ENCODE measurements around the gene CASK. TPM values are rescaled to one million over a fixed set of nuclear protein-coding genes. Genes with fewer than 3 reads are reported as not detected.

CASK gene
- total and polyA plus RNA-seq, 9 of the 15 experiments (the other 6 are each of a cell fraction or from before 2014, with no cell fraction given), result 1.3 to 7.4 (median 5.2) TPM

- no peak for TF ChIP-seq ZBTB49 (CRISPR knock-in tag; IDR thresholded peaks at IDR 0.05; ENCODE audit: borderline replicate concordance)
- TF ChIP-seq UBTF (IDR thresholded peaks at IDR 0.05; ENCODE audit: borderline replicate concordance in 1 of 2, low read depth in 2 of 2, low read length in 2 of 2), result no peak
- TF ChIP-seq NFXL1 (CRISPR knock-in tag; IDR thresholded peaks at IDR 0.05), result no peak
Measured at GRCh38 chrX:41591906-41592305, 331.4 kb downstream of the CASK start (continued).

GRCh38 chrX:41590641-41591040, 332.7 kb downstream of the CASK start:
- POLR2A ChIA-PET, result no interaction called here
- no peaks in the 10 kb centered on the region for H3K4me1 ChIP-seq (replicated peaks in 1 of 2; ENCODE audit: control insufficient read depth in 2 of 2, insufficient read depth in 2 of 2, low read length in 2 of 2)
- H3K27ac ChIP-seq (ENCODE audit: extremely low read depth, low read depth, low read length), result no peak overlapping the region
- intact Hi-C loops (cut with micrococcal nuclease), result no loop called here
- H2AFZ ChIP-seq (ENCODE audit: low read depth, low read length), result no peak overlapping the region
- FAIRE-seq (no peak), DNase-seq (ENCODE audit: extremely low read depth in 1 of 4, low spot score in 3 of 4) (no peak), ATAC-seq (no peak)
- H3K36me3 ChIP-seq (ENCODE audit: control insufficient read depth, insufficient read depth, low read length), result no peaks in the 10 kb centered on the region
- H3K4me3 ChIP-seq, result no peak overlapping the region
- in situ Hi-C loops (cut with MboI), result no loop called here
- no peaks in the 10 kb centered on the region for H3K9me1 ChIP-seq (ENCODE audit: control insufficient read depth, insufficient read depth, low read length)
- no peak overlapping the region for H3K4me2 ChIP-seq (ENCODE audit: insufficient read depth, low read length)
- H3K79me2 ChIP-seq (ENCODE audit: control insufficient read depth, insufficient read depth, low read length), result no peaks in the 10 kb centered on the region
- no peaks in the 10 kb centered on the region for H3K27me3 ChIP-seq (ENCODE audit: control insufficient read depth in 2 of 2, insufficient read depth in 2 of 2, low read length in 2 of 2)
- H4K20me1 ChIP-seq (replicated peaks; ENCODE audit: control insufficient read depth, insufficient read depth, low read length), result no peaks in the 10 kb centered on the region
- no peaks in the 10 kb centered on the region for H3K9me3 ChIP-seq (replicated peaks; ENCODE audit: control insufficient read depth, insufficient read depth, low read depth, low read length)
- no TSS peak for BruUV-seq (replicated peaks)
- H3K9ac ChIP-seq (ENCODE audit: insufficient read depth in 1 of 2, low read depth in 2 of 2, low read length in 2 of 2), result no peak overlapping the region
- CTCF ChIA-PET (ENCODE audit: low intra/inter-chr PET ratio), result no interaction called here
- 43% methylated on average over 3 of the region's 3 CpGs for WGBS (ENCODE audit: insufficient coverage, low coverage, missing lambda C conversion rate)
- TF ChIP-seq NKRF (IDR thresholded peaks at IDR 0.05; ENCODE audit: borderline replicate concordance) (no peak), TRIM24 (IDR thresholded peaks at IDR 0.05) (no peak), TAF15 (IDR thresholded peaks at IDR 0.05; ENCODE audit: low read depth, low read length) (no peak), GABPB1 (CRISPR knock-in tag; IDR thresholded peaks at IDR 0.05) (no peak), BCL6 (CRISPR knock-in tag; IDR thresholded peaks at IDR 0.05) (no peak), ZBTB12 (CRISPR knock-in tag; IDR thresholded peaks at IDR 0.05) (no peak), PTBP1 (IDR thresholded peaks at IDR 0.05; ENCODE audit: low read depth, low read length) (no peak), CBX2 (IDR thresholded peaks at IDR 0.05; ENCODE audit: insufficient read depth, low read length, poor library complexity, severe bottlenecking) (no peak), XRCC3 (IDR thresholded peaks at IDR 0.05) (no peak), CHD4 (IDR thresholded peaks at IDR 0.05; ENCODE audit: insufficient read depth, insufficient replicate concordance, low read depth, low read length, poor library complexity, severe bottlenecking) (no peak), TCF7L2 (IDR thresholded peaks at IDR 0.05; ENCODE audit: low read depth, low read length) (no peak)
